BJ (cell line): Measurements from ENCODE around the gene RFLNA. TPM values are rescaled to one million over a fixed set of nuclear protein-coding genes. Genes with fewer than 3 reads are reported as not detected.

ENCODE experiments used
- CTCF ChIA-PET: fragments of 350-600 bp; formaldehyde crosslinking; extraction: SDS; loops from one replicate; lab custom pipeline; 2021; ENCODE audit warnings: antibody characterized with exemption, inconsistent platforms; lab: Yijun Ruan, JAX
- POLR2A ChIA-PET: fragments of 300-600 bp; sonication (Branson Sonifier 250); formaldehyde crosslinking; extraction: SDS; loops from one replicate; lab custom pipeline; 2021; ENCODE audit warnings: antibody characterized with exemption; lab: Charles Lee
- DNase-seq: peaks from one replicate; pipeline ENCODE4 v3.0.0-alpha.2; 2011; ENCODE audit warnings: low read depth
- H3K27me3 ChIP-seq: 2 replicates; pipeline ENCODE4 v1.6.0; 2011; ENCODE audit warnings: low read length; ENCODE audit not compliant: control insufficient read depth, insufficient read depth
- H3K36me3 ChIP-seq: 2 replicates; pipeline ENCODE4 v1.5.1; 2011; ENCODE audit warnings: low read length; ENCODE audit not compliant: control insufficient read depth, insufficient read depth
- H3K4me3 ChIP-seq: 2 replicates; pipeline ENCODE4 v1.5.1; 2011; ENCODE audit warnings: low read depth, mild to moderate bottlenecking, control low read depth, low read length
- polyA plus RNA-seq: library from polyadenylated mRNA; depleted of rRNA; stranded (reverse); fragments of >200 nt; gene quantifications from 2 replicates; pipeline ENCODE4 v1.2.3, GENCODE V29; 2011
- TF ChIP-seq, protein P1 (sequence below): IDR thresholded peaks from 2 replicates; pipeline ENCODE4 v1.5.1; 2011; ENCODE audit warnings: low read depth, mild to moderate bottlenecking, control low read depth, inconsistent platforms, low read length, moderate library complexity; ENCODE audit not compliant: insufficient read depth

Gene RFLNA
- polyA plus RNA-seq, 1 experiment, result not detected

GRCh38 chr12:124348659-124349380, 53.9 kb downstream of the RFLNA start:
- no peak for DNase-seq
- ChIA-PET CTCF (interaction anchor here (0.7 to 2.2 kb wide), 3 partner anchors 16 to 422 kb away, joined by 3 to 13 read pairs (median 6); no protein-coding TSS in a partner anchor), POLR2A (no interaction called here)
- Histone ChIP-seq H3K36me3 (peaks cover 81% of the 10 kb centered on the region), H3K27me3 (no peaks in the 10 kb centered on the region), H3K4me3 (no peak overlapping the region)
- TF ChIP-seq, protein P1, sequence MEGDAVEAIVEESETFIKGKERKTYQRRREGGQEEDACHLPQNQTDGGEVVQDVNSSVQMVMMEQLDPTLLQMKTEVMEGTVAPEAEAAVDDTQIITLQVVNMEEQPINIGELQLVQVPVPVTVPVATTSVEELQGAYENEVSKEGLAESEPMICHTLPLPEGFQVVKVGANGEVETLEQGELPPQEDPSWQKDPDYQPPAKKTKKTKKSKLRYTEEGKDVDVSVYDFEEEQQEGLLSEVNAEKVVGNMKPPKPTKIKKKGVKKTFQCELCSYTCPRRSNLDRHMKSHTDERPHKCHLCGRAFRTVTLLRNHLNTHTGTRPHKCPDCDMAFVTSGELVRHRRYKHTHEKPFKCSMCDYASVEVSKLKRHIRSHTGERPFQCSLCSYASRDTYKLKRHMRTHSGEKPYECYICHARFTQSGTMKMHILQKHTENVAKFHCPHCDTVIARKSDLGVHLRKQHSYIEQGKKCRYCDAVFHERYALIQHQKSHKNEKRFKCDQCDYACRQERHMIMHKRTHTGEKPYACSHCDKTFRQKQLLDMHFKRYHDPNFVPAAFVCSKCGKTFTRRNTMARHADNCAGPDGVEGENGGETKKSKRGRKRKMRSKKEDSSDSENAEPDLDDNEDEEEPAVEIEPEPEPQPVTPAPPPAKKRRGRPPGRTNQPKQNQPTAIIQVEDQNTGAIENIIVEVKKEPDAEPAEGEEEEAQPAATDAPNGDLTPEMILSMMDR, result no peak

- ChIA-PET CTCF (interaction anchor here (1.2 kb wide), 1 partner anchor 417 kb away, joined by 5 read pairs; no protein-coding TSS in a partner anchor), POLR2A (no interaction called here)
- H3K36me3 ChIP-seq, result peaks cover 86% of the 10 kb centered on the region
- no peaks in the 10 kb centered on the region for H3K27me3 ChIP-seq
- DNase-seq, result no peak
- H3K4me3 ChIP-seq, result no peak overlapping the region
- TF ChIP-seq, protein P1, result no peak
Observed at GRCh38 chr12:124350491-124350890, 55.6 kb downstream of the RFLNA start.

DNA sequence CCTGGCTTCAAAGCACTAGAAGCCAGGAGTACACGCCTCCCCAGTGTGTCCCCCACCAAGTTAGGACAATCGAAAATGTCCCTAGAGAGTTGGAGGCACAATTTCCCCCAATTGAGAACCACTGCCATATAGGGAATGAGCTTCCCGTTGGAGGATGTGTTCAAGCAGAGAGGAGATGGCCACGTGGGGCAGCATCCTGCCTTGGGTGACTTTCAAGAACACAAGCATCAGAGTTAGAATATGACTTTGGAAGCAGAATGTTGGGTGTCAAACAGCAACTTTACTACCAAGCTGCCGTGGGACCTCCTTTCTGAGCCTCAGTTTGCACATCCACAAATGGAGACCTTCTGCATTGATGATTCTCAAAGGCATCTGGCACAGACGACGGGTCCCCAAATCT, 56.5 kb downstream of the RFLNA start:
- peaks cover 87% of the 10 kb centered on the region for H3K36me3 ChIP-seq
- TF ChIP-seq, protein P1, result no peak
- ChIA-PET CTCF (interaction anchor here (0.5 to 2.5 kb wide), 7 partner anchors 15 to 420 kb away, joined by 3 to 9 read pairs (median 3); no protein-coding TSS in a partner anchor), POLR2A (no interaction called here)
- no peak for DNase-seq
- H3K27me3 ChIP-seq, result no peaks in the 10 kb centered on the region
- no peak overlapping the region for H3K4me3 ChIP-seq

- H3K4me3 ChIP-seq, result no peak overlapping the region
- H3K36me3 ChIP-seq, result peaks cover 88% of the 10 kb centered on the region
- no peaks in the 10 kb centered on the region for H3K27me3 ChIP-seq
- TF ChIP-seq, protein P1, result no peak
- ChIA-PET POLR2A (no interaction called here), CTCF (interaction anchor here (0.7 to 2.5 kb wide), 8 partner anchors 14 to 420 kb away, joined by 3 to 9 read pairs (median 3); no protein-coding TSS in a partner anchor)
- DNase-seq, result no peak
Observed at GRCh38 chr12:124352257-124352656, 57.4 kb downstream of the RFLNA start.

GRCh38 chr12:124352839-124353238, 57.9 kb downstream of the RFLNA start:
- TF ChIP-seq, protein P1, result no peak
- Histone ChIP-seq H3K36me3 (peaks cover 87% of the 10 kb centered on the region), H3K27me3 (no peaks in the 10 kb centered on the region), H3K4me3 (no peak overlapping the region)
- POLR2A ChIA-PET, result no interaction called here
- no peak for DNase-seq
- CTCF ChIA-PET, result interaction anchor here (0.7 to 2.5 kb wide), 7 partner anchors 14 to 414 kb away, joined by 3 to 9 read pairs (median 3); no protein-coding TSS in a partner anchor
